Keratinocyte (primary cell): ENCODE data around the gene DPEP2. TPM values are rescaled to one million over a fixed set of nuclear protein-coding genes. Genes with fewer than 3 reads are reported as not detected.

ENCODE experiments used
- DNase-seq: peaks from one replicate; pipeline ENCODE4 v3.0.0-alpha.2; 2011; ENCODE audit warnings: low read depth, missing footprints, low spot score
- FAIRE-seq: peaks from 2 replicates; lab custom pipeline; 2011; peaks lifted over from hg19 to GRCh38; lab: Jason Lieb, UNC
- H2AFZ ChIP-seq: 2 replicates; pipeline ENCODE4 v1.6.0; 2012; ENCODE audit warnings: low read length, control low read depth, inconsistent platforms; ENCODE audit not compliant: control insufficient read depth
- H3K27ac ChIP-seq: 2 replicates; pipeline ENCODE4 v1.5.1; 2011; ENCODE audit warnings: low read length; ENCODE audit not compliant: control insufficient read depth, insufficient read depth
- H3K27me3 ChIP-seq: 3 replicates; pipeline ENCODE4 v1.6.0; 2011; ENCODE audit warnings: low read length; ENCODE audit not compliant: control insufficient read depth, insufficient read depth; ENCODE audit errors: extremely low read depth
- H3K36me3 ChIP-seq, 2 experiments: 2 replicates in 1 of 2; 3 replicates in 1 of 2; pipeline ENCODE4 v1.5.1; 2011; ENCODE audit warnings: low read length in 2 of 2, mild to moderate bottlenecking in 1 of 2; ENCODE audit not compliant: control insufficient read depth in 2 of 2, insufficient read depth in 2 of 2; ENCODE audit errors: extremely low read depth in 1 of 2
- H3K4me1 ChIP-seq: 3 replicates; pipeline ENCODE4 v1.5.1; 2011; ENCODE audit warnings: low read length; ENCODE audit not compliant: control insufficient read depth, insufficient read depth; ENCODE audit errors: extremely low read depth
- H3K4me2 ChIP-seq: 3 replicates; pipeline ENCODE4 v1.6.0; 2011; ENCODE audit warnings: low read depth, low read length; ENCODE audit not compliant: control insufficient read depth, insufficient read depth; ENCODE audit errors: extremely low read depth
- H3K4me3 ChIP-seq, 3 experiments: fragments of 200-600 bp in 1 of 3; sonication (generic) in 1 of 3; 2 replicates in 2 of 3; 3 replicates in 1 of 3; pipeline ENCODE4 v1.5.1; 2011 to 2016; ENCODE audit warnings: low read length in 3 of 3, mild to moderate bottlenecking in 3 of 3, control low read depth in 2 of 3, inconsistent platforms in 1 of 3, low read depth in 1 of 3, mixed read lengths in 1 of 3, mixed run types in 1 of 3, moderate library complexity in 1 of 3; ENCODE audit not compliant: control insufficient read depth in 2 of 3, insufficient read depth in 2 of 3; ENCODE audit errors: extremely low read depth in 1 of 3
- H3K79me2 ChIP-seq: 2 replicates; pipeline ENCODE4 v1.6.0; 2012; ENCODE audit warnings: low read length; ENCODE audit not compliant: control insufficient read depth, insufficient read depth
- H3K9ac ChIP-seq: 3 replicates; pipeline ENCODE4 v1.6.0; 2011; ENCODE audit warnings: low read length; ENCODE audit not compliant: control insufficient read depth, insufficient read depth; ENCODE audit errors: extremely low read depth
- H3K9me1 ChIP-seq: 3 replicates; pipeline ENCODE4 v1.6.0; 2011; ENCODE audit warnings: low read length; ENCODE audit not compliant: control insufficient read depth, insufficient read depth; ENCODE audit errors: extremely low read depth
- H3K9me3 ChIP-seq: 2 replicates; pipeline ENCODE4 v1.5.1; 2012; ENCODE audit warnings: low read depth, low read length; ENCODE audit not compliant: control insufficient read depth
- H4K20me1 ChIP-seq: 3 replicates; pipeline ENCODE4 v1.6.0; 2011; ENCODE audit warnings: low read length; ENCODE audit not compliant: control insufficient read depth, insufficient read depth; ENCODE audit errors: extremely low read depth
- CTCF ChIP-seq, 3 experiments: IDR thresholded peaks in 1 of 3; conservative IDR thresholded peaks in 1 of 3; optimal IDR thresholded peaks in 1 of 3; 2 replicates in 2 of 3; 3 replicates in 1 of 3; pipeline versions ENCODE3 to v1.5.1; 2011; ENCODE audit warnings: low read length in 3 of 3, mild to moderate bottlenecking in 3 of 3, moderate library complexity in 2 of 3, control low read depth in 1 of 3, inconsistent platforms in 1 of 3; ENCODE audit not compliant: insufficient read depth in 2 of 3; ENCODE audit errors: extremely low read depth in 1 of 3
- EZH2 ChIP-seq: IDR thresholded peaks from one replicate; pipeline ENCODE4 v1.6.1; 2012; ENCODE audit warnings: inconsistent platforms, mild to moderate bottlenecking, low read length, moderate library complexity
- dilution Hi-C: fragments of 300-500 bp; cut with MboI; formaldehyde crosslinking; loops from one replicate; pipeline ENCODE4 v1.7.0; 2020; ENCODE audit warnings: low sequenced_read_pairs; ENCODE audit not compliant: extremely low pct_ligation_motif_present
- polyA plus RNA-seq, 5 experiments: library from polyadenylated mRNA; depleted of rRNA in 3 of 5; stranded (reverse) in 3 of 5; stranded (forward) in 1 of 5; unstranded in 1 of 5; fragments of >200 nt; gene quantifications; 1 replicate in 1 of 5; 2 replicates in 3 of 5; 3 replicates in 1 of 5; pipeline versions ENCODE4 v1.2.1 to v1.2.3, GENCODE V29; 2011 to 2012; ENCODE audit warnings: missing spikeins in 2 of 5, low read depth in 1 of 5, low replicate concordance in 1 of 5

Gene DPEP2
- polyA plus RNA-seq, 1 donor (not counting 4 experiments of a cell fraction or from before 2014, with no cell fraction given), result not detected

DNA sequence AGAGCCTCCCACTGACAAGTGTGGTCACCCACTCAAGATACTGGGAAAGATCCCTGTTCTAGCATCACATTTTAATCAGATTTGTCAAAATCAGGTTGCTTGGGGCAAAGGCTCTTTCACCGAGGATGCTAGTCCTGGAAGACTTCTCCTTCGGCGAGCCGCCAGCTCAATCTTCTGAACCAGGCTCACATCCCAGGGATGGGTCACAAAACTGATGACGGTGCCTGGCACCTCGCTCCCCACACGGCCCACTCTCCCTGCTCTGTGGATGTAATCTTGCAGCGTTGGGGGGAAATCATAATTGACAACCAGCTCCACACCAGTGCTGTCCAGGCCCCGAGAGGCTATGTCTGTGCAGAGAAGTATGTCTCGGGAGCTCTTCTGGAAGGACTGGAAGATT, 22.2 kb upstream of the DPEP2 start:
- H4K20me1 ChIP-seq, result no peaks in the 10 kb centered on the region
- H3K9me1 ChIP-seq, result peaks cover 3% of the 10 kb centered on the region
- TF ChIP-seq CTCF (optimal IDR thresholded peaks at IDR 0.05 in 1 of 3, IDR thresholded peaks at IDR 0.05 in 1 of 3, conservative IDR thresholded peaks at IDR 0.05 in 1 of 3; ENCODE audit: extremely low read depth in 1 of 3, insufficient read depth in 2 of 3, low read length in 3 of 3) (no peak), EZH2 (no peak)
- H3K4me2 ChIP-seq, result peak overlapping the region; percentile 86
- H3K4me1 ChIP-seq, result peaks cover 22% of the 10 kb centered on the region
- dilution Hi-C loops, result no loop called here
- peak overlapping the region; percentile 99 for H3K9ac ChIP-seq
- no peaks in the 10 kb centered on the region for H3K27me3 ChIP-seq
- H3K4me3 ChIP-seq, result peak overlapping the region in 2 of 3 experiments; percentile 92 to 96
- no peaks in the 10 kb centered on the region for H3K9me3 ChIP-seq
- FAIRE-seq (no peak), DNase-seq (no peak)
- no peak overlapping the region for H2AFZ ChIP-seq
- peaks cover 4 to 12% of the 10 kb centered on the region in 2 experiments for H3K36me3 ChIP-seq
- peaks cover 49% of the 10 kb centered on the region for H3K79me2 ChIP-seq
- peak overlapping the region; percentile 98 for H3K27ac ChIP-seq

- H2AFZ ChIP-seq, result no peak overlapping the region
- no peak overlapping the region for H3K4me2 ChIP-seq
- TF ChIP-seq CTCF (optimal IDR thresholded peaks at IDR 0.05 in 1 of 3, IDR thresholded peaks at IDR 0.05 in 1 of 3, conservative IDR thresholded peaks at IDR 0.05 in 1 of 3; ENCODE audit: extremely low read depth in 1 of 3, insufficient read depth in 2 of 3, low read length in 3 of 3) (no peak), EZH2 (no peak)
- no peaks in the 10 kb centered on the region for H3K27me3 ChIP-seq
- no peaks in the 10 kb centered on the region for H4K20me1 ChIP-seq
- no peaks in the 10 kb centered on the region for H3K9me3 ChIP-seq
- dilution Hi-C loops, result no loop called here
- DNase-seq (no peak), FAIRE-seq (no peak)
- H3K79me2 ChIP-seq, result peaks cover 34% of the 10 kb centered on the region
- no peak overlapping the region for H3K9ac ChIP-seq
- no peak overlapping the region for H3K4me3 ChIP-seq
- H3K27ac ChIP-seq, result no peak overlapping the region
- H3K9me1 ChIP-seq, result peaks cover 3% of the 10 kb centered on the region
- H3K36me3 ChIP-seq, result peaks cover 2 to 12% of the 10 kb centered on the region in 2 experiments
- peaks cover 17% of the 10 kb centered on the region for H3K4me1 ChIP-seq
Observed at GRCh38 chr16:68019167-68019680, 19.9 kb upstream of the DPEP2 start.
